Chondrocyte (in vitro differentiated cells): Measurements from ENCODE around the gene KCNQ5. TPM values are rescaled to one million over a fixed set of nuclear protein-coding genes. Genes with fewer than 3 reads are reported as not detected.

Experiments used
- DNase-seq: peaks from one replicate; pipeline ENCODE4 v3.0.0; 2021; ENCODE audit warnings: mixed read lengths, low spot score
- H3K27ac Mint-ChIP-seq: one replicate; pipeline ENCODE4 v1.8.0; 2021; ENCODE audit warnings: mild to moderate bottlenecking, moderate library complexity, mixed read lengths; ENCODE audit not compliant: unreplicated experiment
- H3K27me3 Mint-ChIP-seq: 2 replicates; pipeline ENCODE4 v1.8.0; 2021; ENCODE audit warnings: low read depth, mixed read lengths
- H3K36me3 Mint-ChIP-seq: 2 replicates; pipeline ENCODE4 v1.8.0; 2021; ENCODE audit warnings: low read depth, mixed read lengths
- H3K4me1 Mint-ChIP-seq: 2 replicates; pipeline ENCODE4 v1.8.0; 2021; ENCODE audit warnings: low read depth, mild to moderate bottlenecking, mixed read lengths
- H3K4me3 Mint-ChIP-seq: one replicate; pipeline ENCODE4 v1.8.0; 2021; ENCODE audit warnings: mild to moderate bottlenecking, moderate library complexity, mixed read lengths; ENCODE audit not compliant: unreplicated experiment
- H3K9me3 Mint-ChIP-seq: 2 replicates; pipeline ENCODE4 v1.8.0; 2021; ENCODE audit warnings: low read depth, mixed read lengths
- CTCF ChIP-seq: fragments of 200-600 bp; sonication (generic); IDR thresholded peaks from 2 replicates; pipeline ENCODE4 v1.5.0; 2021; ENCODE audit warnings: antibody characterized with exemption, mild to moderate bottlenecking, moderate library complexity
- total RNA-seq: library from RNA; stranded (reverse); gene quantifications from 3 replicates; pipeline ENCODE4 v1.2.1, GENCODE V29; 2021

The KCNQ5 gene
- total RNA-seq, 1 donor from 2014 or later: 4.1 TPM

- TF ChIP-seq CTCF: no peak
- no peak for DNase-seq
- no peaks in the 10 kb centered on the region for H3K27me3 Mint-ChIP-seq
- H3K36me3 Mint-ChIP-seq: no peaks in the 10 kb centered on the region
- H3K27ac Mint-ChIP-seq: no peak overlapping the region
- no peaks in the 10 kb centered on the region for H3K9me3 Mint-ChIP-seq
- H3K4me1 Mint-ChIP-seq: no peaks in the 10 kb centered on the region
- H3K4me3 Mint-ChIP-seq: no peak overlapping the region
These were observed 585.5 kb downstream of the KCNQ5 start for GRCh38 chr6:73207221-73207837.

GRCh38 chr6:73209117-73209516 lies 587.3 kb downstream of the KCNQ5 start:
- Mint-ChIP-seq H3K4me3 (no peak overlapping the region), H3K27ac (no peak overlapping the region), H3K27me3 (no peaks in the 10 kb centered on the region), H3K4me1 (no peaks in the 10 kb centered on the region), H3K9me3 (no peaks in the 10 kb centered on the region), H3K36me3 (no peaks in the 10 kb centered on the region)
- no peak for TF ChIP-seq CTCF
- DNase-seq: peak; percentile 58

GRCh38 chr6:73216859-73217258 lies 595.0 kb downstream of the KCNQ5 start:
- Mint-ChIP-seq H3K36me3 (no peaks in the 10 kb centered on the region), H3K4me3 (no peak overlapping the region), H3K27ac (no peak overlapping the region), H3K4me1 (no peaks in the 10 kb centered on the region), H3K9me3 (peaks cover 5% of the 10 kb centered on the region), H3K27me3 (no peaks in the 10 kb centered on the region)
- no peak for TF ChIP-seq CTCF
- DNase-seq: no peak

DNA sequence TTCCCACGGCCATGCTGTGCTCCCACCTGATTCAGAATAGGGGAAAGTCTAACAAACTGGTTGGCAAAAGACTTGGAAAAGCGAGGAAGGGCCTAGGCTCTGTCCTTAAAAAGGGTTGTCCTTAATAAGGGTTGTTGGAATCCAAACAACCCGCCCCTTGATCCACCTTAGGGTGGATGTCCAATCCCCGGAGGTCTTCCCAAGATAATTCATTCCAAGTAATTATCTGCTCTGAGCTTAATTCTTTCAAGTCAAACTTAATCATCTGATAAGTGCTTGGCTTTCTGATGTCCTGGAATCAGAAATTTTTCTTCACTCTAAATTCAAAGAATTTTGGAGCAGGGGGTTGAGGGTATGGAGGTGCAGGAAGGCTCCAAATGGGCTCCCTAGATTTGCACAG lies 603.5 kb downstream of the KCNQ5 start, which contains the start of gene KHDC1L:
TSS of gene KHDC1L (minus strand) at position 101 of the 400 bp plus-strand sequence. CDS start at position 13, 88 bp downstream.
- no peak within 1 kb of the TSS for H3K27ac Mint-ChIP-seq
- no peak for DNase-seq
- H3K4me3 Mint-ChIP-seq: no peak within 1 kb of the TSS
- TF ChIP-seq CTCF: no peak
- H3K4me1 Mint-ChIP-seq: no peaks in the 10 kb centered on the region
- H3K9me3 Mint-ChIP-seq: peaks cover 2% of the 10 kb centered on the region
- H3K36me3 Mint-ChIP-seq: peaks cover 3% of the 10 kb centered on the region
- no peaks in the 10 kb centered on the region for H3K27me3 Mint-ChIP-seq

DNA sequence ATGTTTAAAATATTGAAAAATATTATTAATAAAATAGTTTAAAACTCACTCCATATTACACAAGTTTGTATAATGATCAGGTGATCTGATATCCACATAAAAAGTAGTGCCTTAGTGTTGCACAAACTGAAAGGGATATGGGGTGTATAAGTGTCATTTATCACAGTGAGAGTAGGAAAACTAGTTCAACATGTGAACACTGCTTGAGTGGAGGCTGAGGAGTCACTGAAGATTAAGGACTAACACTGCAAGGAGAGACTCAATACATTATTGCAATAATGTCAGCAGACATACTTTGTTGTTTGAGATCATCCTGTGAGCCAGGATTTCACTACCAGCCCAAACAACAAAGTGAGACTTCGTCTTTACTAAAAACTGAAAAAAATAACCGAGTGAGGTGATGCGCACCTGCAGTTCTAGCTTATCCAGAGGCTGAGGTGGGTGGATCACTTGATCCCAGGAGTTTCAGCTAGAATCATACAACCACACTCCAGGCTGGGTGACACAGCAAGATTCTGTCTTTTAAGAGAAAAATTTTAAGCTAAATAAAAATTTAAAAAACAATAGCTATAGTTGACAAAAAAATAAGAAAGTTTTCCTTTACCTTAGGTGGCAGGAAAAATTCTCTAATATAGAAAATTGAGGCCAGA lies 605.9 kb downstream of the KCNQ5 start:
- no peak for DNase-seq
- no peaks in the 10 kb centered on the region for H3K4me1 Mint-ChIP-seq
- peaks cover 3% of the 10 kb centered on the region for H3K36me3 Mint-ChIP-seq
- peaks cover 2% of the 10 kb centered on the region for H3K9me3 Mint-ChIP-seq
- no peak overlapping the region for H3K27ac Mint-ChIP-seq
- H3K4me3 Mint-ChIP-seq: no peak overlapping the region
- TF ChIP-seq CTCF: no peak
- H3K27me3 Mint-ChIP-seq: no peaks in the 10 kb centered on the region
